ENCODE measurements around the gene EXOSC3. TPM values are rescaled to one million over a fixed set of nuclear protein-coding genes. Genes with fewer than 3 reads are reported as not detected.

The EXOSC3 gene
- total and polyA plus RNA-seq, 2 of the 13 experiments (the other 11 are each of a cell fraction or from before 2014, with no cell fraction given), result 17.5 to 68.7 TPM

DNA sequence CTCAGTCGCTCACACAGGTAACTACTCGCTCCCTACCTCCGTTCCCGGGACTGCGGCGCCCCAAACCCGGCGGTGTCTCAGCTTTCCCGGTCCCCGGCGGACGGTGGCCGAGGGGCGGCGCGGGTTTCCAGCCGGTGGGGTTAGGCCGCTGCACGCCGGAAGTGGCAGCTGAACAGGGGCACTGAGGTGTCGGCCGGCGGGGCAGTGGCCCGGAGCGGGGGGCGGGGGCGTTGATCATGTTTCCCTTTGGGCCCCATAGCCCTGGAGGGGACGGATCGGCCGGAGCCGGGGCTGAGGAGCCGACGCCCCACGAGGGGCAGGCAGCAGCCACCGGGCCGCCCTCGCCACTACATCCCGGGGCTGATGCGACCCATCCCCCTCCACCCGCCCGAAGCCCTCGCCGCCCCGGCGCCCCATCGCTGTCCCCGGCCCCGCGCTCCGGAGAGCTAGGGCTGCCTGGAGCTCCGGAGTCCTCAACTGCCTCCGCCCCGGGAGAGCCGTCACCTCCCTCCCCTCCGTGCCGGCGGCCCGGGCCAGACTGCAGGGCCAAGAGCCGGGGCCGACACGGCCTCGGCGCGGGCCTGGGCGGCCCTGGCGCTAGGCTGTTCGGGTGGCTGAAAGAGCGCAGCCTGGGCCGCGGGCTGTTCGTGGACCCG lies 15.9 kb upstream of the EXOSC3 start, which contains the start of gene DCAF10 (continued):
- TF ChIP-seq ZNF609 (CRISPR knock-in tag; IDR thresholded peaks at IDR 0.05; ENCODE audit: borderline replicate concordance), result peak; percentile 50; the same call in 1 of the 2 replicates
- peak; percentile 90; the same call in 1 of the 2 replicates for TF ChIP-seq PITX1 (CRISPR knock-in tag; IDR thresholded peaks at IDR 0.05)
- no peak for TF ChIP-seq ZNF841 (CRISPR knock-in tag; IDR thresholded peaks at IDR 0.05; ENCODE audit: borderline replicate concordance)
- no peak for TF ChIP-seq NFE2 (CRISPR knock-in tag; IDR thresholded peaks at IDR 0.05)
- TF ChIP-seq NFAT5 (CRISPR knock-in tag; IDR thresholded peaks at IDR 0.05), result peak; percentile 22; the same call in 1 of the 2 replicates
- peak; percentile 84; the same call in 1 of the 2 replicates for TF ChIP-seq ZNF816 (CRISPR knock-in tag; IDR thresholded peaks at IDR 0.05; ENCODE audit: borderline replicate concordance)
- no peak for TF ChIP-seq SCMH1 (CRISPR knock-in tag; IDR thresholded peaks at IDR 0.05; ENCODE audit: borderline replicate concordance)
- peak; percentile 94 for TF ChIP-seq STAT5B (CRISPR knock-in tag; IDR thresholded peaks at IDR 0.05)
- TF ChIP-seq ZKSCAN8 (CRISPR knock-in tag; IDR thresholded peaks at IDR 0.05; ENCODE audit: borderline replicate concordance), result peak; percentile 89
- peak; percentile 93 for TF ChIP-seq ZNF607 (CRISPR knock-in tag; IDR thresholded peaks at IDR 0.05; ENCODE audit: borderline replicate concordance)
- TF ChIP-seq FOXA1 (IDR thresholded peaks at IDR 0.05), result no peak
- TF ChIP-seq FOXA1 (CRISPR knock-in tag; IDR thresholded peaks at IDR 0.05), result peak; percentile 47; the same call in 1 of the 2 replicates
- TF ChIP-seq ZNF720 (CRISPR knock-in tag; IDR thresholded peaks at IDR 0.05), result no peak
- TF ChIP-seq SP1 (IDR thresholded peaks at IDR 0.05), result no peak
- peak; percentile 94 for TF ChIP-seq SP1 (CRISPR knock-in tag; IDR thresholded peaks at IDR 0.05)
- TF ChIP-seq ZNF101 (CRISPR knock-in tag; IDR thresholded peaks at IDR 0.05; ENCODE audit: borderline replicate concordance, low read depth), result no peak
- peak; percentile 59; the same call in 1 of the 2 replicates for TF ChIP-seq CEBPG (CRISPR knock-in tag; IDR thresholded peaks at IDR 0.05)
- TF ChIP-seq RELA (CRISPR knock-in tag; IDR thresholded peaks at IDR 0.05), result no peak
- TF ChIP-seq ZNF713 (CRISPR knock-in tag; IDR thresholded peaks at IDR 0.05), result peak; percentile 94; the same call in 1 of the 2 replicates
